Endothelial cell of umbilical vein (primary cell): Measurements from ENCODE around the gene ADCY7. TPM values are rescaled to one million over a fixed set of nuclear protein-coding genes. Genes with fewer than 3 reads are reported as not detected.

Source experiments
- BruUV-seq: library from RNA; stranded (reverse); fragments of 400-500 nt; replicated peaks from 2 replicates; lab custom pipeline; 2021; lab: Mats Ljungman, UMichigan
- CTCF ChIA-PET: fragments of 300-600, 350-600 bp; sonication (Branson Sonifier 250); formaldehyde crosslinking; loops from one replicate; lab custom pipeline; 2021; ENCODE audit warnings: antibody characterized with exemption, inconsistent platforms; lab: Charles Lee
- POLR2A ChIA-PET: fragments of 300-600, 350-600 bp; sonication (Branson Sonifier 250); formaldehyde crosslinking; loops from one replicate; lab custom pipeline; 2021; ENCODE audit warnings: antibody characterized with exemption, inconsistent platforms; lab: Charles Lee
- DNase-seq: peaks from one replicate; pipeline ENCODE4 v3.0.0-alpha.2; 2011; ENCODE audit warnings: low read depth, low spot score
- FAIRE-seq: peaks from 2 replicates; lab custom pipeline; 2011; peaks lifted over from hg19 to GRCh38; lab: Jason Lieb, UNC
- H2AFZ ChIP-seq: 2 replicates; pipeline ENCODE4 v1.6.0; 2012; ENCODE audit warnings: low read depth, low read length, control low read depth, inconsistent platforms
- H3K27ac ChIP-seq: 2 replicates; pipeline ENCODE4 v1.5.1; 2011; ENCODE audit warnings: low read depth, mild to moderate bottlenecking, control low read depth, low read length, moderate library complexity; ENCODE audit not compliant: insufficient read depth
- H3K27me3 ChIP-seq, 2 experiments: 2 replicates each; pipeline versions ENCODE4 v1.6.0 to v1.6.1; 2011; ENCODE audit warnings: low read length in 2 of 2, mixed read lengths in 1 of 2; ENCODE audit not compliant: control insufficient read depth in 2 of 2, insufficient read depth in 2 of 2
- H3K36me3 ChIP-seq, 2 experiments: 2 replicates in 1 of 2; 3 replicates in 1 of 2; pipeline ENCODE4 v1.5.1; 2011; ENCODE audit warnings: low read length in 2 of 2, mild to moderate bottlenecking in 1 of 2, moderate library complexity in 1 of 2; ENCODE audit not compliant: control insufficient read depth in 2 of 2, insufficient read depth in 2 of 2; ENCODE audit errors: extremely low read depth in 1 of 2
- H3K4me1 ChIP-seq: 3 replicates; pipeline ENCODE4 v1.5.1; 2011; ENCODE audit warnings: mild to moderate bottlenecking, low read length; ENCODE audit not compliant: control insufficient read depth, insufficient read depth; ENCODE audit errors: extremely low read depth
- H3K4me2 ChIP-seq: 2 replicates; pipeline ENCODE4 v1.6.1; 2011; ENCODE audit warnings: low read length, control low read depth, mixed read lengths; ENCODE audit not compliant: insufficient read depth
- H3K4me3 ChIP-seq, 3 experiments: fragments of 200-600 bp in 1 of 3; sonication (generic), shearing (Covaris generic) in 1 of 3; replicated peaks in 1 of 3; 2 replicates each; pipeline ENCODE4 v1.5.1; 2011 to 2016; ENCODE audit warnings: control low read depth in 3 of 3, low read length in 3 of 3, mild to moderate bottlenecking in 2 of 3, inconsistent platforms in 1 of 3, low read depth in 1 of 3, moderate library complexity in 1 of 3; ENCODE audit not compliant: insufficient read depth in 1 of 3
- H3K79me2 ChIP-seq: 2 replicates; pipeline ENCODE4 v1.6.0; 2012; ENCODE audit warnings: low read length, inconsistent platforms; ENCODE audit not compliant: control insufficient read depth, insufficient read depth
- H3K9ac ChIP-seq: replicated peaks from 2 replicates; pipeline ENCODE3; 2011; ENCODE audit warnings: low read length, control low read depth; ENCODE audit not compliant: insufficient read depth; ENCODE audit errors: extremely low read depth
- H3K9me1 ChIP-seq: replicated peaks from 3 replicates; pipeline ENCODE4 v1.6.0; 2011; ENCODE audit warnings: mild to moderate bottlenecking, low read length; ENCODE audit not compliant: control insufficient read depth, insufficient read depth; ENCODE audit errors: extremely low read depth
- H3K9me3 ChIP-seq: replicated peaks from 2 replicates; pipeline ENCODE4 v1.5.1; 2012; ENCODE audit warnings: low read length, inconsistent platforms; ENCODE audit not compliant: control insufficient read depth, insufficient read depth
- H4K20me1 ChIP-seq: replicated peaks from 2 replicates; pipeline ENCODE3; 2011; ENCODE audit warnings: mild to moderate bottlenecking, low read length; ENCODE audit not compliant: control insufficient read depth, insufficient read depth; ENCODE audit errors: extremely low read depth
- CTCF ChIP-seq, 2 donors: IDR thresholded peaks; 1 replicate in 1 of 2; 2 replicates in 1 of 2; pipeline ENCODE4 v1.5.1; 2011; ENCODE audit warnings: low read length in 2 of 2, mild to moderate bottlenecking in 2 of 2, moderate library complexity in 2 of 2, control low read depth in 1 of 2, inconsistent platforms in 1 of 2, low read depth in 1 of 2; ENCODE audit not compliant: insufficient read depth in 1 of 2; ENCODE audit errors: extremely low read depth in 1 of 2
- EZH2 ChIP-seq: IDR thresholded peaks from 2 replicates; pipeline ENCODE4 v1.6.1; 2012; ENCODE audit warnings: borderline replicate concordance, low read depth, mild to moderate bottlenecking, moderate library complexity, low read length, inconsistent platforms; ENCODE audit not compliant: severe bottlenecking
- POLR2AphosphoS5 ChIP-seq: IDR thresholded peaks from 2 replicates; pipeline ENCODE4 v1.6.1; 2012; ENCODE audit warnings: low read depth, mild to moderate bottlenecking, control low read depth, low read length, moderate library complexity; ENCODE audit not compliant: insufficient read depth
- dilution Hi-C: fragments of 300-500 bp; cut with MboI; formaldehyde crosslinking; loops from one replicate; pipeline ENCODE4 v1.15.0; 2019; ENCODE audit warnings: low sequenced_read_pairs; ENCODE audit not compliant: extremely low pct_ligation_motif_present
- intact Hi-C: fragments of 100-400 bp; cut with micrococcal nuclease; formaldehyde crosslinking; loops from one replicate; pipeline ENCODE4 v1.10.0; 2022
- polyA plus RNA-seq, 4 experiments: library from polyadenylated mRNA; depleted of rRNA in 3 of 4; stranded (reverse) in 3 of 4; unstranded in 1 of 4; fragments of >200 nt; gene quantifications; 2 replicates each; pipeline versions ENCODE4 v1.2.1 to v1.2.3, GENCODE V29; 2011 to 2012; ENCODE audit warnings: missing spikeins in 1 of 4
- total RNA-seq: library from RNA; stranded (reverse); gene quantifications from 2 replicates; pipeline ENCODE4 v1.2.3, GENCODE V29; 2021

The ADCY7 gene
- total and polyA plus RNA-seq, 2 donors (not counting 3 experiments of a cell fraction or from before 2014, with no cell fraction given) = 3.5 to 9.3 TPM

- no peaks in the 10 kb centered on the region for H4K20me1 ChIP-seq
- no TSS peak for BruUV-seq
- H3K36me3 ChIP-seq = peaks cover 18 to 19% of the 10 kb centered on the region in 2 experiments
- intact Hi-C loops (no loop called here), dilution Hi-C loops (no loop called here)
- H3K4me2 ChIP-seq = no peak overlapping the region
- no peak overlapping the region for H3K9ac ChIP-seq
- H3K4me3 ChIP-seq = no peak overlapping the region
- no peak for DNase-seq
- no peak overlapping the region for H2AFZ ChIP-seq
- H3K27ac ChIP-seq = no peak overlapping the region
- POLR2A ChIA-PET = no interaction called here
- no peaks in the 10 kb centered on the region for H3K9me3 ChIP-seq
- H3K79me2 ChIP-seq = no peaks in the 10 kb centered on the region
- CTCF ChIA-PET = interaction anchor here (0.6 to 3.1 kb wide), 3 partner anchors 39 to 852 kb away, joined by 3 to 15 read pairs (median 4); partner anchors contain the start of gene CNEP1R1
- TF ChIP-seq POLR2AphosphoS5 (no peak), CTCF (IDR thresholded peaks at IDR 0.05; ENCODE audit: extremely low read depth in 1 of 2, insufficient read depth in 1 of 2, low read depth in 1 of 2, low read length in 2 of 2) (no peak), EZH2 (no peak)
- no peaks in the 10 kb centered on the region for H3K27me3 ChIP-seq
- peaks cover 12% of the 10 kb centered on the region for H3K4me1 ChIP-seq
- FAIRE-seq = no peak
- no peaks in the 10 kb centered on the region for H3K9me1 ChIP-seq
These were observed 49.1 kb downstream of the ADCY7 start for GRCh38 chr16:50315346-50315997.
